ENCODE results near the gene ABHD12B. TPM values are rescaled to one million over a fixed set of nuclear protein-coding genes. Genes with fewer than 3 reads are reported as not detected.

ABHD12B gene
- total and polyA plus RNA-seq, 9 of the 15 experiments (the other 6 are each of a cell fraction or from before 2014, with no cell fraction given), result not detected

DNA sequence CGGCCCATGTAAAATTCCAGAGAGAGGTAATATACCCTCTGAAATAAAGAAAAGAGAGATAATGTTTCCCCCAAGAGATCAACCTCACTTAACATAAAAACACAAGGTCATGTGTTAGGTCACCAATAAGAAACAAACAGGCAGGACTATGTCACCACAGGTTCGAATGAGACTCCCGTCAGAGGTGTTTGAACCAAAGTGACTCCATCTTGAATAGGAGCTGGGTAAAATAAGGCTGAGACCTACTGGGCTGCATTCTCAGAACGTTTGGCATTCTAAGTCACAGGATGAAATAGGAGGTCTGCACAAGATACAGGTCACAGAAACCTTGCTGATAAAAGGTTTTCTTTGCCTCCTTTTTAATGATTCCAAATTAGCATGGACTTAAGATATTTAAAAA lies 65.9 kb downstream of the ABHD12B start (continued):
- TF ChIP-seq, protein P1, sequence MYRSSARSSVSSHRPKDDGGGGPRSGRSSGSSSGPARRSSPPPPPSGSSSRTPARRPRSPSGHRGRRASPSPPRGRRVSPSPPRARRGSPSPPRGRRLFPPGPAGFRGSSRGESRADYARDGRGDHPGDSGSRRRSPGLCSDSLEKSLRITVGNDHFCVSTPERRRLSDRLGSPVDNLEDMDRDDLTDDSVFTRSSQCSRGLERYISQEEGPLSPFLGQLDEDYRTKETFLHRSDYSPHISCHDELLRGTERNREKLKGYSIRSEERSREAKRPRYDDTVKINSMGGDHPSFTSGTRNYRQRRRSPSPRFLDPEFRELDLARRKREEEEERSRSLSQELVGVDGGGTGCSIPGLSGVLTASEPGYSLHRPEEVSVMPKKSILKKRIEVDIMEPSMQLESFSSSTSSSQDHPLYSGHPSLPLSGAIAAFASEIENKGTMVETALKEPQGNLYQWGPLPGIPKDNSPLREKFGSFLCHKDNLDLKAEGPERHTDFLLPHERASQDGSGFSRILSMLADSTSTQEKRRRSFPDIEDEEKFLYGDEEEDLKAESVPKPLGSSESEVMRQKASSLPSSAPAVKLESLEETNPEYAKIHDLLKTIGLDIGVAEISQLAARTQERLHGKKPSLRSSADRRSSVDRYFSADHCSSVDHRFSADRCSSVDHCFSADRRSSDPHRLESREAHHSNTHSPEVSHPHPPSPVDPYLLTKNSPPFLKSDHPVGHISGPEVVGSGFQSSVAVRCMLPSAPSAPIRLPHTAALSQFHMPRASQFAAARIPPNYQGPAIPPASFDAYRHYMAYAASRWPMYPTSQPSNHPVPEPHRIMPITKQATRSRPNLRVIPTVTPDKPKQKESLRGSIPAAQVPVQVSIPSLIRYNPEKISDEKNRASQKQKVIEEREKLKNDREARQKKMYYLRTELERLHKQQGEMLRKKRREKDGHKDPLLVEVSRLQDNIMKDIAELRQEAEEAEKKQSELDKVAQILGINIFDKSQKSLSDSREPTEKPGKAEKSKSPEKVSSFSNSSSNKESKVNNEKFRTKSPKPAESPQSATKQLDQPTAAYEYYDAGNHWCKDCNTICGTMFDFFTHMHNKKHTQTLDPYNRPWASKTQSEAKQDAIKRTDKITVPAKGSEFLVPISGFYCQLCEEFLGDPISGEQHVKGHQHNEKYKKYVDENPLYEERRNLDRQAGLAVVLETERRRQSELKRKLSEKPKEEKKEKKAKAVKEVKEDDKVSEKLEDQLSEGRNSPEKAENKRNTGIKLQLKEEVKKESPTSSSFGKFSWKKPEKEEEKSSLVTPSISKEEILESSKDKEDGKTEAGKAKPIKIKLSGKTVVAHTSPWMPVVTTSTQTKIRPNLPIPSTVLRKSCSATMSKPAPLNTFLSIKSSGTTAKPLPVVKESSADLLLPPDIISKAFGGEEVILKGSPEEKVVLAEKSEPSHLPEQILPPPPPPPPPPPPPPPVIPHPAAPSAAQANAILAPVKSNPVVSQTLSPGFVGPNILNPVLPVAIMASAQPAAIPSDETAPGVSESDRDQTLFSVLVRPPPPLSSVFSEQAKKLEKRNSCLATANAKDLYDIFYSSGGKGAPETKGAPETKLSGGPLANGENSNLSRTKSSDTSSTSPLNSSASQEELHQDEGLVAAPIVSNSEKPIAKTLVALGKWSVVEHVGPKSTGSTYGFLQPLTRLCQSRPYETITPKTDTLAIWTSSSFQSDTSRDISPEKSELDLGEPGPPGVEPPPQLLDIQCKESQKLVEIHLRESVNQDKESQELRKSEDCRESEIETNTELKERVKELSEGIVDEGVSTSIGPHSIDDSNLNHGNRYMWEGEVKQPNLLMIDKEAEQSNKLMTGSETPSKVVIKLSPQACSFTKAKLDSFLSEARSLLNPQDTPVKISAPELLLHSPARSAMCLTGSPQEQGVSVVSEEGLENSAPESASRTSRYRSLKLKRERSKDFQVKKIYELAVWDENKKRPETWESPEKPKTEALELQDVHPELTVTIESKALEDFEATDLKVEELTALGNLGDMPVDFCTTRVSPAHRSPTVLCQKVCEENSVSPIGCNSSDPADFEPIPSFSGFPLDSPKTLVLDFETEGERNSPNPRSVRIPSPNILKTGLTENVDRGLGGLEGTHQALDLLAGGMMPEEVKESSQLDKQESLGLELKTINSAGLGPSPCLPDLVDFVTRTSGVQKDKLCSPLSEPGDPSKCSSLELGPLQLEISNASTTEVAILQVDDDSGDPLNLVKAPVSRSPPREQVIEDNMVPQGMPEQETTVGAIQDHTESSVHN (IDR thresholded peaks at IDR 0.05; ENCODE audit: borderline replicate concordance in 1 of 2, low read depth in 1 of 2), result no peak
- TF ChIP-seq, protein P2, sequence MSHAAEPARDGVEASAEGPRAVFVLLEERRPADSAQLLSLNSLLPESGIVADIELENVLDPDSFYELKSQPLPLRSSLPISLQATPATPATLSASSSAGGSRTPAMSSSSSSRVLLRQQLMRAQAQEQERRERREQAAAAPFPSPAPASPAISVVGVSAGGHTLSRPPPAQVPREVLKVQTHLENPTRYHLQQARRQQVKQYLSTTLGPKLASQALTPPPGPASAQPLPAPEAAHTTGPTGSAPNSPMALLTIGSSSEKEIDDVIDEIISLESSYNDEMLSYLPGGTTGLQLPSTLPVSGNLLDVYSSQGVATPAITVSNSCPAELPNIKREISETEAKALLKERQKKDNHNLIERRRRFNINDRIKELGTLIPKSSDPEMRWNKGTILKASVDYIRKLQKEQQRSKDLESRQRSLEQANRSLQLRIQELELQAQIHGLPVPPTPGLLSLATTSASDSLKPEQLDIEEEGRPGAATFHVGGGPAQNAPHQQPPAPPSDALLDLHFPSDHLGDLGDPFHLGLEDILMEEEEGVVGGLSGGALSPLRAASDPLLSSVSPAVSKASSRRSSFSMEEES (CRISPR knock-in tag; IDR thresholded peaks at IDR 0.05), result no peak
- no peak for TF ChIP-seq ELF2 (CRISPR knock-in tag; IDR thresholded peaks at IDR 0.05)
- no peak for TF ChIP-seq MEF2A (IDR thresholded peaks at IDR 0.05; ENCODE audit: control insufficient read depth, low read depth, low read length)
- no peak for TF ChIP-seq ZFP1 (CRISPR knock-in tag; IDR thresholded peaks at IDR 0.05)
- no peak for TF ChIP-seq TRIM24 (IDR thresholded peaks at IDR 0.05)
- TF ChIP-seq ZNF3 (CRISPR knock-in tag; IDR thresholded peaks at IDR 0.05), result no peak
- no peak for TF ChIP-seq RBM15 (IDR thresholded peaks at IDR 0.05; ENCODE audit: insufficient read depth, low read length)
- TF ChIP-seq POLR2B (IDR thresholded peaks at IDR 0.05; ENCODE audit: low read depth, partially characterized antibody), result no peak
- no peak for TF ChIP-seq ZNF785 (CRISPR knock-in tag; IDR thresholded peaks at IDR 0.05)
- TF ChIP-seq E2F3 (CRISPR knock-in tag; IDR thresholded peaks at IDR 0.05), result 0 out of 2 replicates have a peak, but pooled peaks have one; percentile 40
- no peak for TF ChIP-seq ZFX (CRISPR knock-in tag; IDR thresholded peaks at IDR 0.05)
- TF ChIP-seq PCBP2 (IDR thresholded peaks at IDR 0.05; ENCODE audit: low read depth, low read length, poor library complexity, severe bottlenecking), result no peak
- TF ChIP-seq, protein P3, sequence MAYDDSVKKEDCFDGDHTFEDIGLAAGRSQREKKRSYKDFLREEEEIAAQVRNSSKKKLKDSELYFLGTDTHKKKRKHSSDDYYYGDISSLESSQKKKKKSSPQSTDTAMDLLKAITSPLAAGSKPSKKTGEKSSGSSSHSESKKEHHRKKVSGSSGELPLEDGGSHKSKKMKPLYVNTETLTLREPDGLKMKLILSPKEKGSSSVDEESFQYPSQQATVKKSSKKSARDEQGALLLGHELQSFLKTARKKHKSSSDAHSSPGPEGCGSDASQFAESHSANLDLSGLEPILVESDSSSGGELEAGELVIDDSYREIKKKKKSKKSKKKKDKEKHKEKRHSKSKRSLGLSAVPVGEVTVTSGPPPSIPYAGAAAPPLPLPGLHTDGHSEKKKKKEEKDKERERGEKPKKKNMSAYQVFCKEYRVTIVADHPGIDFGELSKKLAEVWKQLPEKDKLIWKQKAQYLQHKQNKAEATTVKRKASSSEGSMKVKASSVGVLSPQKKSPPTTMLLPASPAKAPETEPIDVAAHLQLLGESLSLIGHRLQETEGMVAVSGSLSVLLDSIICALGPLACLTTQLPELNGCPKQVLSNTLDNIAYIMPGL (CRISPR knock-in tag; IDR thresholded peaks at IDR 0.05), result no peak
- TF ChIP-seq, protein P4, sequence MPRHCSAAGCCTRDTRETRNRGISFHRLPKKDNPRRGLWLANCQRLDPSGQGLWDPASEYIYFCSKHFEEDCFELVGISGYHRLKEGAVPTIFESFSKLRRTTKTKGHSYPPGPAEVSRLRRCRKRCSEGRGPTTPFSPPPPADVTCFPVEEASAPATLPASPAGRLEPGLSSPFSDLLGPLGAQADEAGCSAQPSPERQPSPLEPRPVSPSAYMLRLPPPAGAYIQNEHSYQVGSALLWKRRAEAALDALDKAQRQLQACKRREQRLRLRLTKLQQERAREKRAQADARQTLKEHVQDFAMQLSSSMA (CRISPR knock-in tag; IDR thresholded peaks at IDR 0.05), result no peak
- TF ChIP-seq WHSC1 (IDR thresholded peaks at IDR 0.05; ENCODE audit: low read length), result no peak
- TF ChIP-seq BRCA1 (IDR thresholded peaks at IDR 0.05), result no peak
- TF ChIP-seq BRCA1 (CRISPR knock-in tag; IDR thresholded peaks at IDR 0.05), result no peak
- TF ChIP-seq ZNF583 (CRISPR knock-in tag; IDR thresholded peaks at IDR 0.05), result no peak
